Gastroesophageal sphincter (tissue), 4 donors: ENCODE measurements around the gene NKAIN2. TPM values are rescaled to one million over a fixed set of nuclear protein-coding genes. Genes with fewer than 3 reads are reported as not detected.

Experiments used
- ATAC-seq: fragments of 150-250 bp; one replicate; pipeline ENCODE4 v1.9.1; 2016; ENCODE audit warnings: mild to moderate bottlenecking, moderate library complexity
- H3K27ac ChIP-seq, 4 donors: fragments of 200-600 bp; sonication (generic) in 3 of 4; 1 replicate in 3 of 4; 2 replicates in 1 of 4; pipeline ENCODE4 v1.5.1; 2016 to 2019
- H3K27me3 ChIP-seq: fragments of 200-600 bp; sonication (generic); one replicate; pipeline ENCODE4 v1.5.1; 2019
- H3K36me3 ChIP-seq, 2 donors: fragments of 200-600 bp; sonication (generic); one replicate each; pipeline ENCODE4 v1.5.1; 2019; ENCODE audit warnings: control low read depth in 1 of 2
- H3K4me1 ChIP-seq, 3 donors: fragments of 200-600 bp; sonication (generic); 1 replicate in 2 of 3; 2 replicates in 1 of 3; pipeline ENCODE4 v1.5.1; 2016 to 2019; ENCODE audit warnings: control low read depth in 2 of 3
- H3K4me3 ChIP-seq, 2 donors: fragments of 200-600 bp; sonication (generic); one replicate each; pipeline ENCODE4 v1.5.1; 2019; ENCODE audit warnings: mild to moderate bottlenecking in 1 of 2, moderate library complexity in 1 of 2
- H3K9me3 ChIP-seq, 3 donors: fragments of 200-600 bp; sonication (generic); one replicate each; pipeline ENCODE4 v1.5.1; 2017 to 2019; ENCODE audit warnings: control low read depth in 2 of 3
- CTCF ChIP-seq, 4 experiments: fragments of 200-600 bp in 2 of 4; fragments of 450-650 bp in 2 of 4; sonication (generic) in 1 of 4; IDR thresholded peaks; one replicate each; pipeline ENCODE4 v1.5.1; 2017 to 2019; ENCODE audit warnings: antibody characterized with exemption in 4 of 4, mild to moderate bottlenecking in 2 of 4, moderate library complexity in 2 of 4
- EP300 ChIP-seq: sonication (generic); formaldehyde crosslinking; IDR thresholded peaks from one replicate; pipeline ENCODE4 v1.6.1; 2017; ENCODE audit warnings: antibody characterized with exemption, mild to moderate bottlenecking
- POLR2A ChIP-seq, 2 donors: fragments of 450-650 bp; IDR thresholded peaks; one replicate each; pipeline ENCODE4 v1.6.1; 2017; ENCODE audit warnings: antibody characterized with exemption in 2 of 2, mild to moderate bottlenecking in 2 of 2, moderate library complexity in 1 of 2
- POLR2AphosphoS5 ChIP-seq: sonication (generic); formaldehyde crosslinking; IDR thresholded peaks from one replicate; pipeline ENCODE4 v1.6.1; 2017; ENCODE audit warnings: antibody characterized with exemption
- WGBS, 2 donors: methylation state at CpG; one replicate each; pipeline ENCODE4 v1.1.5; 2018; ENCODE audit warnings: low coverage in 1 of 2; 5-methylcytosine and 5-hydroxymethylcytosine counted together
- total RNA-seq, 4 donors: library from RNA; depleted of rRNA; stranded (reverse); fragments of >200 nt; gene quantifications; one replicate each; pipeline ENCODE4 v1.1.0, GENCODE V29; 2016

The NKAIN2 gene
- total RNA-seq, 4 donors from 2014 or later, result 0.23 to 3.2 TPM; not detected in 2

- no peaks in the 10 kb centered on the region for H3K9me3 ChIP-seq
- ATAC-seq, result no peak
- WGBS, 2 donors, result 58 to 73% methylated on average over 3 of the region's 3 CpGs
- no peak overlapping the region for H3K27ac ChIP-seq
- no peak for TF ChIP-seq CTCF (IDR thresholded peaks at IDR 0.05)
- TF ChIP-seq POLR2AphosphoS5, result no peak
- TF ChIP-seq POLR2A (IDR thresholded peaks at IDR 0.05), result no peak
- no peak for TF ChIP-seq EP300
- H3K27me3 ChIP-seq, result no peaks in the 10 kb centered on the region
- no peaks in the 10 kb centered on the region for H3K36me3 ChIP-seq
- H3K4me3 ChIP-seq, result no peak overlapping the region
- no peaks in the 10 kb centered on the region for H3K4me1 ChIP-seq
Observed at GRCh38 chr6:123931928-123932327, 128.3 kb downstream of the NKAIN2 start.

GRCh38 chr6:123940551-123940950 is 136.9 kb downstream of the NKAIN2 start:
- no peaks in the 10 kb centered on the region for H3K9me3 ChIP-seq
- no peak overlapping the region for H3K27ac ChIP-seq
- no peaks in the 10 kb centered on the region for H3K27me3 ChIP-seq
- no peak overlapping the region for H3K4me3 ChIP-seq
- no peak for TF ChIP-seq POLR2A (IDR thresholded peaks at IDR 0.05)
- TF ChIP-seq POLR2AphosphoS5, result no peak
- no peak for TF ChIP-seq CTCF (IDR thresholded peaks at IDR 0.05)
- TF ChIP-seq EP300, result no peak
- ATAC-seq, result no peak
- 78 to 93% methylated on average over 3 of the region's 3 CpGs for WGBS, 2 donors
- H3K36me3 ChIP-seq, result no peaks in the 10 kb centered on the region
- H3K4me1 ChIP-seq, result no peaks in the 10 kb centered on the region

- no peaks in the 10 kb centered on the region for H3K9me3 ChIP-seq
- 43 to 60% methylated on average over 1 of the region's 1 CpG for WGBS, 2 donors
- no peaks in the 10 kb centered on the region for H3K36me3 ChIP-seq
- H3K27ac ChIP-seq, result no peak overlapping the region
- ATAC-seq, result no peak
- H3K4me1 ChIP-seq, result no peaks in the 10 kb centered on the region
- no peaks in the 10 kb centered on the region for H3K27me3 ChIP-seq
- no peak overlapping the region for H3K4me3 ChIP-seq
- TF ChIP-seq EP300, result no peak
- no peak for TF ChIP-seq CTCF (IDR thresholded peaks at IDR 0.05)
- no peak for TF ChIP-seq POLR2A (IDR thresholded peaks at IDR 0.05)
Observed at GRCh38 chr6:123941855-123942254, 138.2 kb downstream of the NKAIN2 start.

- H3K4me1 ChIP-seq, result no peaks in the 10 kb centered on the region
- no peak for ATAC-seq
- TF ChIP-seq POLR2A (IDR thresholded peaks at IDR 0.05) (no peak), EP300 (no peak), CTCF (IDR thresholded peaks at IDR 0.05) (no peak), POLR2AphosphoS5 (no peak)
Observed at GRCh38 chr6:123945386-123945785, 141.7 kb downstream of the NKAIN2 start.

GRCh38 chr6:123953920-123954319 is 150.3 kb downstream of the NKAIN2 start:
- Histone ChIP-seq H3K9me3 (peaks cover 0 to 12% (median 0%) of the 10 kb centered on the region in 3 donors), H3K4me1 (no peaks in the 10 kb centered on the region), H3K27ac (no peak overlapping the region), H3K4me3 (no peak overlapping the region), H3K27me3 (no peaks in the 10 kb centered on the region), H3K36me3 (no peaks in the 10 kb centered on the region)
- TF ChIP-seq EP300 (no peak), CTCF (IDR thresholded peaks at IDR 0.05) (no peak), POLR2AphosphoS5 (no peak), POLR2A (IDR thresholded peaks at IDR 0.05) (no peak)
- WGBS, 2 donors, result no CpG with 5 or more reads among the region's 4 CpGs
- no peak for ATAC-seq

More at GRCh38 chr6:123945386-123945785, 141.7 kb downstream of the NKAIN2 start:
- Histone ChIP-seq H3K27ac (no peak overlapping the region), H3K4me3 (no peak overlapping the region), H3K36me3 (no peaks in the 10 kb centered on the region), H3K9me3 (peaks cover 0 to 8% (median 0%) of the 10 kb centered on the region in 3 donors), H3K27me3 (no peaks in the 10 kb centered on the region)
- 59 to 82% methylated on average over 1 of the region's 1 CpG for WGBS, 2 donors
